GM12878 (cell line): ENCODE data around the gene TMEM40. TPM values are rescaled to one million over a fixed set of nuclear protein-coding genes. Genes with fewer than 3 reads are reported as not detected.
A peak's percentile ranks its signal among the peaks of the same experiment; 100 is the strongest.

Source experiments
- ATAC-seq: fragments of 200-7000 bp; cut with Tn5 transposase; 3 replicates; pipeline ENCODE4 v1.9.1; 2020; ENCODE audit warnings: mild to moderate bottlenecking, moderate library complexity
- BruUV-seq: library from RNA; stranded (reverse); fragments of 400-500 nt; replicated peaks from 2 replicates; lab custom pipeline; 2021; lab: Mats Ljungman, UMichigan
- CTCF ChIA-PET: fragments of 300-600 bp; sonication (Branson Sonifier 250); formaldehyde crosslinking; extraction: SDS; loops from one replicate; lab custom pipeline; 2021; ENCODE audit warnings: inconsistent platforms; lab: Yijun Ruan, JAX
- POLR2A ChIA-PET: fragments of 350-600 bp; formaldehyde crosslinking; extraction: SDS; loops from one replicate; lab custom pipeline; 2021; ENCODE audit warnings: inconsistent platforms; lab: Charles Lee
- RAD21 ChIA-PET: fragments of 300-600 bp; sonication (Branson Sonifier 250); formaldehyde crosslinking; loops from one replicate; lab custom pipeline; 2023; ENCODE audit warnings: antibody characterized with exemption; ENCODE audit not compliant: unreplicated experiment; lab: Charles Lee
- SMC1A ChIA-PET: fragments of 300-600 bp; sonication (Branson Sonifier 250); formaldehyde crosslinking; loops from one replicate; lab custom pipeline; 2023; ENCODE audit not compliant: unreplicated experiment, uncharacterized antibody; lab: Charles Lee
- DNase-seq: peaks from one replicate; pipeline ENCODE4 v3.0.0-alpha.2; 2011; ENCODE audit warnings: low read depth, low spot score
- FAIRE-seq: peaks from 3 replicates; lab custom pipeline; 2011; peaks lifted over from hg19 to GRCh38; lab: Jason Lieb, UNC
- H2AFZ ChIP-seq: 2 replicates; pipeline ENCODE4 v1.6.0; 2011; ENCODE audit warnings: low read depth, low read length, control low read depth; ENCODE audit not compliant: control insufficient read depth
- H3K27ac ChIP-seq: 2 replicates; pipeline ENCODE4 v1.5.1; 2011; ENCODE audit warnings: control low read depth; ENCODE audit not compliant: control insufficient read depth, insufficient read depth
- H3K27me3 ChIP-seq, 2 experiments: replicated peaks in 1 of 2; 2 replicates each; pipeline versions ENCODE4 v1.6.0 to v1.6.1; 2011; ENCODE audit warnings: low read length in 1 of 2; ENCODE audit not compliant: control insufficient read depth in 2 of 2, insufficient read depth in 2 of 2
- H3K36me3 ChIP-seq, 2 experiments: 2 replicates each; pipeline ENCODE4 v1.5.1; 2011; ENCODE audit warnings: low read length in 1 of 2; ENCODE audit not compliant: control insufficient read depth in 2 of 2, insufficient read depth in 2 of 2
- H3K4me1 ChIP-seq: 2 replicates; pipeline ENCODE4 v1.6.1; 2011; ENCODE audit warnings: mild to moderate bottlenecking, low read length, moderate library complexity, mixed read lengths; ENCODE audit not compliant: control insufficient read depth, insufficient read depth
- H3K4me2 ChIP-seq: 2 replicates; pipeline ENCODE4 v1.6.0; 2011; ENCODE audit warnings: control low read depth; ENCODE audit not compliant: control insufficient read depth, insufficient read depth
- H3K4me3 ChIP-seq: fragments of 200-600 bp; sonication (generic); 2 replicates; pipeline ENCODE4 v1.5.1; 2016
- H3K79me2 ChIP-seq: 2 replicates; pipeline ENCODE4 v1.6.0; 2011; ENCODE audit warnings: low read length; ENCODE audit not compliant: control insufficient read depth, insufficient read depth
- H3K9ac ChIP-seq: 2 replicates; pipeline ENCODE4 v1.8.0; 2011; ENCODE audit warnings: low read length, control low read depth, mixed read lengths; ENCODE audit not compliant: control insufficient read depth, insufficient read depth
- H3K9me3 ChIP-seq: replicated peaks from 3 replicates; pipeline ENCODE4 v1.5.1; 2011; ENCODE audit warnings: mild to moderate bottlenecking, low read length; ENCODE audit not compliant: control insufficient read depth, insufficient read depth
- H4K20me1 ChIP-seq: 2 replicates; pipeline ENCODE4 v1.6.0; 2011; ENCODE audit not compliant: control insufficient read depth, insufficient read depth
- EP300 ChIP-seq, 2 experiments: fragments of 150-350 bp in 1 of 2; IDR thresholded peaks; 2 replicates each; pipeline ENCODE4 v1.6.1; 2011 to 2012; ENCODE audit warnings: low read depth in 2 of 2, low read length in 2 of 2, borderline replicate concordance in 1 of 2, improper control_type of control experiment in 1 of 2, inconsistent platforms in 1 of 2; ENCODE audit not compliant: control insufficient read depth in 1 of 2
- GABPA ChIP-seq: IDR thresholded peaks from 2 replicates; pipeline ENCODE4 v1.6.1; 2014; ENCODE audit warnings: antibody characterized with exemption, low read depth, mild to moderate bottlenecking, inconsistent platforms
- IKZF1 ChIP-seq: fragments of 450-650 bp; conservative IDR thresholded peaks from 2 replicates; pipeline ENCODE4 v1.6.1; 2017; ENCODE audit warnings: antibody characterized with exemption, mild to moderate bottlenecking
- KLF5 ChIP-seq: fragments of 450-650 bp; IDR thresholded peaks from 2 replicates; pipeline ENCODE4 v1.6.1; 2014; ENCODE audit warnings: mild to moderate bottlenecking; ENCODE audit not compliant: partially characterized antibody
- SIN3A ChIP-seq: IDR thresholded peaks from 2 replicates; pipeline ENCODE4 v1.6.1; 2012; ENCODE audit warnings: low read depth, low read length, improper control_type of control experiment
- YY1 ChIP-seq: IDR thresholded peaks from 2 replicates; pipeline ENCODE4 v1.6.1; 2011; ENCODE audit warnings: low read depth, mild to moderate bottlenecking, low read length
- WGBS: methylation state at CpG from one replicate; pipeline ENCODE4 v1.1.6; 2016; ENCODE audit warnings: low lambda C conversion rate; ENCODE audit not compliant: insufficient replicate concordance, insufficient coverage; ENCODE audit errors: missing lambda C conversion rate; 5-methylcytosine and 5-hydroxymethylcytosine counted together
- in situ Hi-C: fragments of 300-500 bp; cut with MboI; formaldehyde crosslinking; loops from 9 replicates; pipeline ENCODE4 v1.14.3; 2018; ENCODE audit warnings: mixed read lengths
- intact Hi-C: fragments of 100-400 bp; cut with micrococcal nuclease; formaldehyde crosslinking; loops from one replicate; pipeline ENCODE4 v1.14.2; 2022; ENCODE audit not compliant: unreplicated experiment
- polyA plus RNA-seq, 11 experiments: library from polyadenylated mRNA; depleted of rRNA in 4 of 11; unstranded in 6 of 11; stranded (reverse) in 5 of 11; fragments of >200 nt; fragmentation: Nextera tagmentation in 4 of 11; fragmentation: Illumina TruSeq in 1 of 11; extraction: Ambion mirVana in 4 of 11; extraction: Trizol in 1 of 11; gene quantifications; 1 replicate in 1 of 11; 2 replicates in 10 of 11; pipeline versions ENCODE4 v1.2.1 to v1.2.3, GENCODE V29; 2011 to 2016; ENCODE audit warnings: inconsistent platforms in 2 of 11, missing spikeins in 2 of 11, low read depth in 1 of 11
- total RNA-seq, 4 experiments: library from RNA; depleted of rRNA in 3 of 4; stranded (reverse); fragments of >200 nt in 3 of 4; fragmentation: Illumina TruSeq in 1 of 4; extraction: Trizol in 1 of 4; gene quantifications; 2 replicates each; pipeline versions ENCODE4 v1.2.1 to v1.2.3, GENCODE V29; 2013 to 2021

Gene TMEM40
- total and polyA plus RNA-seq, 10 of the 15 experiments (the other 5 are each of a cell fraction or from before 2014, with no cell fraction given): 0.10 to 0.46 (median 0.27) TPM; not detected in 3

GRCh38 chr3:12796171-12797123, 37.4 kb upstream of the TMEM40 start, which contains the start of gene CAND2:
CAND2 (plus strand) TSS chr3:12796680; CDS start chr3:12796721, 41 bp downstream.
- ChIA-PET CTCF (interaction anchor here (1.5 kb wide), 1 partner anchor 26 kb away, joined by 4 read pairs; no protein-coding TSS in a partner anchor), RAD21 (no interaction called here), SMC1A (no interaction called here), POLR2A (no interaction called here)
- H3K79me2 ChIP-seq: no peaks in the 10 kb centered on the region
- 4% methylated on average over 55 of the region's 61 CpGs for WGBS
- H3K4me3 ChIP-seq: peak within 1 kb of the TSS; percentile 25
- H4K20me1 ChIP-seq: no peaks in the 10 kb centered on the region
- peak within 1 kb of the TSS; percentile 58 for H2AFZ ChIP-seq
- TF ChIP-seq IKZF1 (0 out of 2 replicates have a peak, but pooled peaks have one; percentile 27), YY1 (peak; percentile 84), EP300 (IDR thresholded peaks at IDR 0.05; ENCODE audit: borderline replicate concordance in 1 of 2, control insufficient read depth in 1 of 2, low read depth in 2 of 2, low read length in 2 of 2) (no peak)
- H3K27ac ChIP-seq: no peak within 1 kb of the TSS
- DNase-seq (no peak), FAIRE-seq (no peak), ATAC-seq (peak; percentile 74)
- H3K27me3 ChIP-seq: peaks cover 2 to 6% of the 10 kb centered on the region in 2 experiments
- H3K4me2 ChIP-seq: peak within 1 kb of the TSS; percentile 74
- no TSS peak for BruUV-seq
- no peaks in the 10 kb centered on the region for H3K36me3 ChIP-seq
- in situ Hi-C loops: no loop called here
- H3K9ac ChIP-seq: 0 out of 2 replicates have a peak within 1 kb of the TSS, but pooled peaks have one; percentile 12
- no peaks in the 10 kb centered on the region for H3K4me1 ChIP-seq
- no peaks in the 10 kb centered on the region for H3K9me3 ChIP-seq
- intact Hi-C loops: no loop called here

GRCh38 chr3:12793701-12794100, 34.6 kb upstream of the TMEM40 start:
- no peaks in the 10 kb centered on the region for H3K79me2 ChIP-seq
- POLR2A ChIA-PET: no interaction called here

More at GRCh38 chr3:12793701-12794100, 34.6 kb upstream of the TMEM40 start:
- BruUV-seq: no TSS peak
- H3K27me3 ChIP-seq: peaks cover 2 to 6% of the 10 kb centered on the region in 2 experiments
- in situ Hi-C loops: no loop called here
- SMC1A ChIA-PET: no interaction called here
- H3K27ac ChIP-seq: no peak overlapping the region
- no peak for FAIRE-seq
- H3K9ac ChIP-seq: no peak overlapping the region
- H3K4me1 ChIP-seq: no peaks in the 10 kb centered on the region
- RAD21 ChIA-PET: no interaction called here
- no peak overlapping the region for H3K4me3 ChIP-seq
- intact Hi-C loops: no loop called here
- CTCF ChIA-PET: interaction anchor here (0.6 kb wide), 1 partner anchor 9 kb away, joined by 5 read pairs; no protein-coding TSS in a partner anchor
- no peak for ATAC-seq
- no peak overlapping the region for H3K4me2 ChIP-seq
- no peaks in the 10 kb centered on the region for H4K20me1 ChIP-seq
- H3K36me3 ChIP-seq: no peaks in the 10 kb centered on the region
- no peak overlapping the region for H2AFZ ChIP-seq
- no peak for TF ChIP-seq KLF5
- TF ChIP-seq SIN3A: no peak
- no peak for TF ChIP-seq GABPA
- DNase-seq: no peak
- WGBS: 56% methylated on average over 3 of the region's 5 CpGs
- H3K9me3 ChIP-seq: no peaks in the 10 kb centered on the region
